Measurements from ENCODE around the gene SPIRE2. TPM values are rescaled to one million over a fixed set of nuclear protein-coding genes. Genes with fewer than 3 reads are reported as not detected.

The SPIRE2 gene
- total and polyA plus RNA-seq, 2 experiments from 2014 or later = 0.55 to 3.6 TPM

GRCh38 chr16:89900885-89901284 is 72.6 kb downstream of the SPIRE2 start:
- H3K4me3 ChIP-seq = no peak overlapping the region
- H3K79me2 ChIP-seq (ENCODE audit: insufficient read depth) = peaks cover 30% of the 10 kb centered on the region
- H3K4me1 ChIP-seq (ENCODE audit: insufficient read depth) = no peaks in the 10 kb centered on the region
- 94 to 98% methylated on average over 13 to 16 of the region's 17 CpGs for WGBS, 2 experiments (ENCODE audit: low coverage in 1 of 2, low lambda C conversion rate in 2 of 2, missing lambda C conversion rate in 2 of 2)
- no peak overlapping the region for H3K4me2 ChIP-seq (ENCODE audit: unreplicated experiment)
- no peaks in the 10 kb centered on the region for H3K9me2 ChIP-seq (ENCODE audit: insufficient read depth)
- in situ Hi-C loops (cut with MboI) = no loop called here
- H3K27me3 ChIP-seq (replicated peaks; ENCODE audit: insufficient read depth) = no peaks in the 10 kb centered on the region
- H3K9ac ChIP-seq = no peak overlapping the region
- no peaks in the 10 kb centered on the region for H3K9me3 ChIP-seq (ENCODE audit: low read depth)
- DNase-seq = no peak
- no peak for TF ChIP-seq EZH2 (IDR thresholded peaks at IDR 0.05; ENCODE audit: insufficient read depth, poor library complexity, severe bottlenecking)
- no peak for TF ChIP-seq EZH2phosphoT487 (IDR thresholded peaks at IDR 0.05; ENCODE audit: insufficient read depth, low read depth)
- no peaks in the 10 kb centered on the region for H4K20me1 ChIP-seq (ENCODE audit: insufficient read depth)
- no peak overlapping the region for H2AFZ ChIP-seq
- peaks cover 43% of the 10 kb centered on the region for H3K36me3 ChIP-seq (ENCODE audit: low read depth)
- no peak overlapping the region for H3K27ac ChIP-seq
- H3F3A ChIP-seq (ENCODE audit: insufficient read depth) = no peaks in the 10 kb centered on the region

DNA sequence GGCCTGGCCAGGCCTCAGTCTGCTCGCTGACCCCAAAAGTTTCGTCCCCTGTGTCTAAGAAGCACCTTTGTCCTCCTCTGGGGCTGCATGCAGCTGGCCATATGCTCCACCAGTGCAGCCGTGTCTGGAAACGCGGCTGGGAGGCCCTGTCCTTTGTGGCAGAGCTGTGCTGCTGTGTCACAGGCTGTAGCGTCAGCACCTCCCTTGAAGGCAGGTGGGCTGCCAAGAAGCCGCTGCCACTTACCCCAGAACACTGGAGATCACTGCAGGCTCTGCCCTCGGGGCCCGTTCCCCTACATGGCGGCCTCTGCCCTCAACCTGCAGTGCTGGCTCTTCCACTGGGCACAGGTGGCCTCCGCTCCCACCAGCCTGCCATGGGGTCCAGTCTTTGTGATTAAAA is 74.7 kb downstream of the SPIRE2 start:
- in situ Hi-C loops (cut with MboI) = no loop called here
- no peak for DNase-seq

DNA sequence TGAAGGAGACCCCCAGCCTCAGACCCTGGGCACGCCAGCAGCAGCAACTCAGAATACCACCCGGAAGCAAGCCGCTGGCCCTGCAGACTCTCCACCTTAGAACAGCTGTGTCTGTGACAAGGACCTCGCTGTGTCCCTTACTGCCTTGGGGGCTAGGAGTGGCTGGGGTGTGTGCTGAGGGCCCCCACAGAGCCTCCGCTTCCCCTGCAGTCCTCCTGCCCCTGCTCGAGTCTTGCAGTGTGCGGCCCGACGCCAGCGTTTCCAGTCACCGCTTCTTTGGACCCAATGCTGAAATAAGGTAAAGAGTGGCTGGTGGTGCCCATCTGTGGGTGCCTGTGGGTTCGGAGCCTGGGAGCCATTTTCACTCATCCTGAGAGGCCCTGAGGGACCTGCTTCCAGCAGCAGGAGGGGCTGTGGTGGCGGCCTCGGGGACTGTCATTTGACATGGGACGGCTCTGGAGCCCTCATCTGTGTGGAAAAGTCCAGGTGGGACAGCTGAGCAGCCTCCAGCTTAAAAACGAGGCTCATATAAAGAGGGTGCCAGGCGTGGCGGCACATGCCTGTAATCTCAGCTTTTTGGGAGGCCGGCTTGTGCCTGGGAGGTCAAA is 75.7 kb downstream of the SPIRE2 start:
- Histone ChIP-seq H3K27ac (no peak overlapping the region), H3K9me2 (ENCODE audit: insufficient read depth) (no peaks in the 10 kb centered on the region), H3K4me3 (no peak overlapping the region), H3K9ac (no peak overlapping the region), H3K79me2 (ENCODE audit: insufficient read depth) (peaks cover 12% of the 10 kb centered on the region; the same call in 1 of the 2 replicates), H3K4me2 (ENCODE audit: unreplicated experiment) (no peak overlapping the region), H4K20me1 (ENCODE audit: insufficient read depth) (no peaks in the 10 kb centered on the region), H3K36me3 (ENCODE audit: low read depth) (peaks cover 21% of the 10 kb centered on the region; the same call in 1 of the 2 replicates), H3F3A (ENCODE audit: insufficient read depth) (no peaks in the 10 kb centered on the region), H3K27me3 (replicated peaks; ENCODE audit: insufficient read depth) (no peaks in the 10 kb centered on the region), H2AFZ (no peak overlapping the region), H3K4me1 (ENCODE audit: insufficient read depth) (no peaks in the 10 kb centered on the region), H3K9me3 (ENCODE audit: low read depth) (no peaks in the 10 kb centered on the region)
- in situ Hi-C loops (cut with MboI) = no loop called here
- no peak for DNase-seq
- TF ChIP-seq EZH2 (IDR thresholded peaks at IDR 0.05; ENCODE audit: insufficient read depth, poor library complexity, severe bottlenecking) (no peak), EZH2phosphoT487 (IDR thresholded peaks at IDR 0.05; ENCODE audit: insufficient read depth, low read depth) (no peak)
- WGBS, 2 experiments (ENCODE audit: low coverage in 1 of 2, low lambda C conversion rate in 2 of 2, missing lambda C conversion rate in 2 of 2) = 92 to 95% methylated on average over 19 of the region's 19 CpGs

More for the DNA sequence above, 74.7 kb downstream of the SPIRE2 start:
- Histone ChIP-seq H3K36me3 (ENCODE audit: low read depth) (peaks cover 26% of the 10 kb centered on the region; the same call in 1 of the 2 replicates), H3K4me2 (ENCODE audit: unreplicated experiment) (no peak overlapping the region), H3K9ac (no peak overlapping the region), H3K27me3 (replicated peaks; ENCODE audit: insufficient read depth) (no peaks in the 10 kb centered on the region), H3K4me1 (ENCODE audit: insufficient read depth) (no peaks in the 10 kb centered on the region), H3K9me3 (ENCODE audit: low read depth) (no peaks in the 10 kb centered on the region), H2AFZ (no peak overlapping the region), H3K4me3 (no peak overlapping the region), H4K20me1 (ENCODE audit: insufficient read depth) (no peaks in the 10 kb centered on the region), H3K27ac (no peak overlapping the region), H3K9me2 (ENCODE audit: insufficient read depth) (no peaks in the 10 kb centered on the region), H3K79me2 (ENCODE audit: insufficient read depth) (peaks cover 16% of the 10 kb centered on the region), H3F3A (ENCODE audit: insufficient read depth) (no peaks in the 10 kb centered on the region)
- TF ChIP-seq EZH2phosphoT487 (IDR thresholded peaks at IDR 0.05; ENCODE audit: insufficient read depth, low read depth) (no peak), EZH2 (IDR thresholded peaks at IDR 0.05; ENCODE audit: insufficient read depth, poor library complexity, severe bottlenecking) (no peak)
- WGBS, 2 experiments (ENCODE audit: low coverage in 1 of 2, low lambda C conversion rate in 2 of 2, missing lambda C conversion rate in 2 of 2) = 82 to 84% methylated on average over 10 to 11 of the region's 11 CpGs

DNA sequence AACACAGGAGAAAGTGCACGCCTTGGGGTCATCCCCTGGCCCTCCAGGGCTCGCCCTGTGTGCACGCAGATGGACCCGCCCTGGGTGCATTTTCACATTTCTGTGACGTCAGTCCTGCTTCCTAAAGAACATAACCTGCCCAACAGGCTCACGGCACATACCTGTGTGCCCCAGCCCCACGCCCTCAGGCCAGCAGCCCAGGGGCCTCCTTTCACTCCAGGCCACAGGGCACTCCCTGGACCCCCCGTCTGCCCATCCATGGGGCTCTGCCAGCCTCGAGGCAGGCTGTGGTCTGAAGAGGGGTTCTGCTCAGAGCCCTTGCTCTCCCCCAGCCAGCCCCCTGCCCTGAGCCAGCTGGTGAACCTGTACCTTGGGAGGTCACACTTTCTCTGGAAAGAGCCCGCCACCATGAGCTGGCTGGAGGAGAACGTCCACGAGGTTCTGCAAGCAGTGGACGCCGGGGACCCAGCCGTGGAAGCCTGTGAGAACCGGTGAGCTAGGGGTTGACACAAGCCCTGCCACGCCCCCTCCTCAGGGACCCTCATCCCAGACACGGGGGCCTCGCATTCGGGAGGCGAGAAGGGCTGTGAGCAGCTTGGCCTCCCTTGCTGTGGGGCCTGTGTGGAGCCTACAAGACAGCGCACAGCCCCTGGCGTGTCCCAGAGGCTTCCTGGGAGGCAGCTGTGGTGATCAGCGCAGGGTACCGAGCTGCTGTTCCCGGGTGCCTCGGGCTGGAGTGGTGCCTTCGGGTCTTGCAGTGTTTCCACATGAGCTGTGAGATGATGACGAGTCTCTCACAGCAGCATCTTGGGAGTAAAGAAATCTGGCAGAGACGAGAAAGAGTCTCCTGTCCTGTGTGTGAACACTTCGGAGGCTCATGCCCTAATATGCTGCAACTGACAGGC is 76.6 kb downstream of the SPIRE2 start:
- Histone ChIP-seq H3K27me3 (replicated peaks; ENCODE audit: insufficient read depth) (no peaks in the 10 kb centered on the region), H3K4me1 (ENCODE audit: insufficient read depth) (0 out of 2 replicates have a peak, but pooled peaks cover under 1% of the 10 kb centered on the region), H3K79me2 (ENCODE audit: insufficient read depth) (peaks cover 10% of the 10 kb centered on the region; the same call in 1 of the 2 replicates), H3K9me2 (ENCODE audit: insufficient read depth) (no peaks in the 10 kb centered on the region), H4K20me1 (ENCODE audit: insufficient read depth) (no peaks in the 10 kb centered on the region), H3F3A (ENCODE audit: insufficient read depth) (no peaks in the 10 kb centered on the region), H3K4me3 (no peak overlapping the region), H2AFZ (no peak overlapping the region), H3K4me2 (ENCODE audit: unreplicated experiment) (no peak overlapping the region), H3K27ac (no peak overlapping the region), H3K36me3 (ENCODE audit: low read depth) (peaks cover 21% of the 10 kb centered on the region; the same call in 1 of the 2 replicates), H3K9ac (no peak overlapping the region), H3K9me3 (ENCODE audit: low read depth) (no peaks in the 10 kb centered on the region)
- DNase-seq = no peak
- 84 to 88% methylated on average over 30 of the region's 31 CpGs for WGBS, 2 experiments (ENCODE audit: low coverage in 1 of 2, low lambda C conversion rate in 2 of 2, missing lambda C conversion rate in 2 of 2)
- TF ChIP-seq EZH2 (IDR thresholded peaks at IDR 0.05; ENCODE audit: insufficient read depth, poor library complexity, severe bottlenecking) (no peak), EZH2phosphoT487 (IDR thresholded peaks at IDR 0.05; ENCODE audit: insufficient read depth, low read depth) (no peak)
- in situ Hi-C loops (cut with MboI) = no loop called here
